ENCODE measurements around the gene MAD1L1.
"Not testable (repeated sequence)": the region's sequence is repeated elsewhere in the genome, so short reads cannot be mapped to it uniquely, and the experiment has no call there.

DNA sequence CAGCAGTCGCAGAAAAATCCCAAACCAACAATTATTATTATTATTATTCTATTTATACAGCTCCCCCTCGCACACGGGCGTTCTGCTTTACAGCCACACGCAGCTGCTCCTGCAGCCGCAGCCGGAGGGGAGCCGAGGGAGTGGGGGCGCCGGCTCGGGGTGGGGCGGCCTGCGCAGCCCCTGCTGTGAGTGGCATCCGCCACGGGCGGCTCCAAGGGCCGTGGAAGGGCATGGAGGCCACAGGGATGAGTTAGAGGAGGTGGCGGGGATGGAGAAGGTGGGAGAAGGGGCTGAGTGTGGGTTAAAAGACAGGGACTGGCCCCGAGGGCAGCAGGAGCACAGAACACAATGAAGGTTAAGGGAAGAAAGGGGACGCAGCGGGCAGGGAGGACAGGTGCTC lies 405.8 kb downstream of the MAD1L1 start:
- TF ChIP-seq, protein P1, sequence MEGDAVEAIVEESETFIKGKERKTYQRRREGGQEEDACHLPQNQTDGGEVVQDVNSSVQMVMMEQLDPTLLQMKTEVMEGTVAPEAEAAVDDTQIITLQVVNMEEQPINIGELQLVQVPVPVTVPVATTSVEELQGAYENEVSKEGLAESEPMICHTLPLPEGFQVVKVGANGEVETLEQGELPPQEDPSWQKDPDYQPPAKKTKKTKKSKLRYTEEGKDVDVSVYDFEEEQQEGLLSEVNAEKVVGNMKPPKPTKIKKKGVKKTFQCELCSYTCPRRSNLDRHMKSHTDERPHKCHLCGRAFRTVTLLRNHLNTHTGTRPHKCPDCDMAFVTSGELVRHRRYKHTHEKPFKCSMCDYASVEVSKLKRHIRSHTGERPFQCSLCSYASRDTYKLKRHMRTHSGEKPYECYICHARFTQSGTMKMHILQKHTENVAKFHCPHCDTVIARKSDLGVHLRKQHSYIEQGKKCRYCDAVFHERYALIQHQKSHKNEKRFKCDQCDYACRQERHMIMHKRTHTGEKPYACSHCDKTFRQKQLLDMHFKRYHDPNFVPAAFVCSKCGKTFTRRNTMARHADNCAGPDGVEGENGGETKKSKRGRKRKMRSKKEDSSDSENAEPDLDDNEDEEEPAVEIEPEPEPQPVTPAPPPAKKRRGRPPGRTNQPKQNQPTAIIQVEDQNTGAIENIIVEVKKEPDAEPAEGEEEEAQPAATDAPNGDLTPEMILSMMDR (IDR thresholded peaks at IDR 0.05; ENCODE audit: insufficient read depth, low read length, poor library complexity, severe bottlenecking), result not testable (repeated sequence)
- TF ChIP-seq EZH2phosphoT487 (conservative IDR thresholded peaks at IDR 0.05; ENCODE audit: low read length), result not testable (repeated sequence)
